Activated naive CD8-positive, alpha-beta T cell treated with anti-CD3 and anti-CD28 coated beads for 36 hours (primary cell): ENCODE data around the gene LINGO1. TPM values are rescaled to one million over a fixed set of nuclear protein-coding genes. Genes with fewer than 3 reads are reported as not detected.
A peak's percentile ranks its signal among the peaks of the same experiment; 100 is the strongest.

Source experiments
- DNase-seq: peaks from one replicate; pipeline ENCODE4 v3.0.0; 2021
- H3K27ac Mint-ChIP-seq: one replicate; pipeline ENCODE4 v1.8.0; 2022; ENCODE audit warnings: mild to moderate bottlenecking, moderate library complexity, mixed read lengths
- H3K27me3 Mint-ChIP-seq: one replicate; pipeline ENCODE4 v1.8.0; 2022; ENCODE audit warnings: mild to moderate bottlenecking, mixed read lengths
- H3K36me3 Mint-ChIP-seq: one replicate; pipeline ENCODE4 v1.8.0; 2021; ENCODE audit warnings: mild to moderate bottlenecking, mixed read lengths
- H3K4me1 Mint-ChIP-seq: one replicate; pipeline ENCODE4 v1.8.0; 2021; ENCODE audit warnings: mixed read lengths
- H3K4me3 Mint-ChIP-seq: one replicate; pipeline ENCODE4 v1.8.0; 2022; ENCODE audit warnings: mild to moderate bottlenecking, moderate library complexity, mixed read lengths
- H3K9me3 Mint-ChIP-seq: one replicate; pipeline ENCODE4 v1.8.0; 2022; ENCODE audit warnings: mixed read lengths
- total RNA-seq, 2 experiments: library from RNA; stranded (reverse); gene quantifications; one replicate each; pipeline ENCODE4 v1.2.3, GENCODE V29; 2021

LINGO1 gene
- total RNA-seq, 2 experiments from 2014 or later, result not detected

- H3K27me3 Mint-ChIP-seq, result no peaks in the 10 kb centered on the region
Observed at GRCh38 chr15:77665530-77666295, 33.0 kb upstream of the LINGO1 start.

GRCh38 chr15:77664428-77664827 lies 31.7 kb upstream of the LINGO1 start:
- no peaks in the 10 kb centered on the region for H3K4me1 Mint-ChIP-seq
- H3K9me3 Mint-ChIP-seq, result no peaks in the 10 kb centered on the region
- H3K36me3 Mint-ChIP-seq, result no peaks in the 10 kb centered on the region
- H3K4me3 Mint-ChIP-seq, result no peak overlapping the region
- no peaks in the 10 kb centered on the region for H3K27me3 Mint-ChIP-seq
- no peak overlapping the region for H3K27ac Mint-ChIP-seq
- DNase-seq, result no peak

More at GRCh38 chr15:77665530-77666295, 33.0 kb upstream of the LINGO1 start:
- Mint-ChIP-seq H3K36me3 (no peaks in the 10 kb centered on the region), H3K4me1 (no peaks in the 10 kb centered on the region), H3K4me3 (no peak overlapping the region), H3K27ac (no peak overlapping the region), H3K9me3 (no peaks in the 10 kb centered on the region)
- DNase-seq, result no peak

GRCh38 chr15:77663256-77663655 lies 30.5 kb upstream of the LINGO1 start:
- H3K9me3 Mint-ChIP-seq, result no peaks in the 10 kb centered on the region
- H3K27me3 Mint-ChIP-seq, result no peaks in the 10 kb centered on the region
- no peak overlapping the region for H3K27ac Mint-ChIP-seq
- H3K36me3 Mint-ChIP-seq, result no peaks in the 10 kb centered on the region
- H3K4me3 Mint-ChIP-seq, result no peak overlapping the region
- H3K4me1 Mint-ChIP-seq, result no peaks in the 10 kb centered on the region
- DNase-seq, result no peak

- peak; percentile 57 for DNase-seq
- no peak overlapping the region for H3K4me3 Mint-ChIP-seq
- H3K9me3 Mint-ChIP-seq, result no peaks in the 10 kb centered on the region
- H3K27me3 Mint-ChIP-seq, result peaks cover 21% of the 10 kb centered on the region
- no peak overlapping the region for H3K27ac Mint-ChIP-seq
- no peaks in the 10 kb centered on the region for H3K4me1 Mint-ChIP-seq
- no peaks in the 10 kb centered on the region for H3K36me3 Mint-ChIP-seq
Observed at GRCh38 chr15:77659350-77660321, 26.9 kb upstream of the LINGO1 start.

- Mint-ChIP-seq H3K36me3 (no peaks in the 10 kb centered on the region), H3K4me1 (no peaks in the 10 kb centered on the region), H3K9me3 (peaks cover 4% of the 10 kb centered on the region), H3K27me3 (peaks cover 24% of the 10 kb centered on the region), H3K27ac (no peak overlapping the region), H3K4me3 (no peak overlapping the region)
- DNase-seq, result no peak
Observed at GRCh38 chr15:77658304-77658703, 25.6 kb upstream of the LINGO1 start.

- H3K4me1 Mint-ChIP-seq, result no peaks in the 10 kb centered on the region
- no peak overlapping the region for H3K4me3 Mint-ChIP-seq
- DNase-seq, result no peak
- H3K27ac Mint-ChIP-seq, result no peak overlapping the region
- no peaks in the 10 kb centered on the region for H3K36me3 Mint-ChIP-seq
- peaks cover 4% of the 10 kb centered on the region for H3K9me3 Mint-ChIP-seq
- peaks cover 24% of the 10 kb centered on the region for H3K27me3 Mint-ChIP-seq
Observed at GRCh38 chr15:77657634-77658238, 25.0 kb upstream of the LINGO1 start.

GRCh38 chr15:77656294-77656693 lies 23.6 kb upstream of the LINGO1 start:
- Mint-ChIP-seq H3K27me3 (peaks cover 24% of the 10 kb centered on the region), H3K36me3 (no peaks in the 10 kb centered on the region), H3K9me3 (peaks cover 4% of the 10 kb centered on the region), H3K4me3 (no peak overlapping the region), H3K27ac (no peak overlapping the region), H3K4me1 (no peaks in the 10 kb centered on the region)
- DNase-seq, result no peak

GRCh38 chr15:77654975-77655374 lies 22.3 kb upstream of the LINGO1 start:
- Mint-ChIP-seq H3K4me3 (no peak overlapping the region), H3K27me3 (peaks cover 27% of the 10 kb centered on the region), H3K4me1 (no peaks in the 10 kb centered on the region), H3K27ac (no peak overlapping the region), H3K36me3 (no peaks in the 10 kb centered on the region), H3K9me3 (peaks cover 4% of the 10 kb centered on the region)
- no peak for DNase-seq

- Mint-ChIP-seq H3K4me3 (no peak overlapping the region), H3K36me3 (no peaks in the 10 kb centered on the region), H3K27ac (no peak overlapping the region), H3K4me1 (no peaks in the 10 kb centered on the region), H3K9me3 (peaks cover 4% of the 10 kb centered on the region), H3K27me3 (peaks cover 27% of the 10 kb centered on the region)
- no peak for DNase-seq
Observed at GRCh38 chr15:77653832-77654480, 21.2 kb upstream of the LINGO1 start.

GRCh38 chr15:77650265-77650664 lies 17.6 kb upstream of the LINGO1 start:
- no peaks in the 10 kb centered on the region for H3K4me1 Mint-ChIP-seq
- H3K27me3 Mint-ChIP-seq, result peaks cover 21% of the 10 kb centered on the region
- DNase-seq, result peak; percentile 29
- H3K36me3 Mint-ChIP-seq, result no peaks in the 10 kb centered on the region
- H3K27ac Mint-ChIP-seq, result no peak overlapping the region
- H3K9me3 Mint-ChIP-seq, result peaks cover 4% of the 10 kb centered on the region
- H3K4me3 Mint-ChIP-seq, result no peak overlapping the region

GRCh38 chr15:77649610-77650009 lies 16.9 kb upstream of the LINGO1 start:
- Mint-ChIP-seq H3K4me1 (no peaks in the 10 kb centered on the region), H3K36me3 (no peaks in the 10 kb centered on the region), H3K27me3 (peaks cover 15% of the 10 kb centered on the region), H3K9me3 (peaks cover 4% of the 10 kb centered on the region), H3K4me3 (no peak overlapping the region), H3K27ac (no peak overlapping the region)
- DNase-seq, result no peak

GRCh38 chr15:77649017-77649416 lies 16.3 kb upstream of the LINGO1 start:
- Mint-ChIP-seq H3K4me1 (no peaks in the 10 kb centered on the region), H3K27ac (no peak overlapping the region), H3K36me3 (no peaks in the 10 kb centered on the region), H3K4me3 (no peak overlapping the region), H3K9me3 (peaks cover 2% of the 10 kb centered on the region), H3K27me3 (peaks cover 14% of the 10 kb centered on the region)
- no peak for DNase-seq

- no peaks in the 10 kb centered on the region for H3K9me3 Mint-ChIP-seq
- no peak overlapping the region for H3K4me3 Mint-ChIP-seq
- peaks cover 12% of the 10 kb centered on the region for H3K27me3 Mint-ChIP-seq
- no peak overlapping the region for H3K27ac Mint-ChIP-seq
- DNase-seq, result no peak
- no peaks in the 10 kb centered on the region for H3K36me3 Mint-ChIP-seq
- H3K4me1 Mint-ChIP-seq, result no peaks in the 10 kb centered on the region
Observed at GRCh38 chr15:77647961-77648360, 15.2 kb upstream of the LINGO1 start.

GRCh38 chr15:77646104-77646694 lies 13.5 kb upstream of the LINGO1 start:
- Mint-ChIP-seq H3K36me3 (no peaks in the 10 kb centered on the region), H3K4me1 (no peaks in the 10 kb centered on the region), H3K27ac (no peak overlapping the region), H3K27me3 (peaks cover 12% of the 10 kb centered on the region), H3K4me3 (no peak overlapping the region), H3K9me3 (no peaks in the 10 kb centered on the region)
- DNase-seq, result no peak
